ENCODE results near the gene RCL1. TPM values are rescaled to one million over a fixed set of nuclear protein-coding genes. Genes with fewer than 3 reads are reported as not detected.

RCL1 gene
- total and polyA plus RNA-seq, 2 of the 13 experiments (the other 11 are each of a cell fraction or from before 2014, with no cell fraction given): 22.3 to 31.6 TPM

- TF ChIP-seq HINFP (CRISPR knock-in tag; IDR thresholded peaks at IDR 0.05; ENCODE audit: low read depth) (no peak), ZFX (CRISPR knock-in tag; IDR thresholded peaks at IDR 0.05; ENCODE audit: low read depth) (no peak), ZBTB44 (CRISPR knock-in tag; IDR thresholded peaks at IDR 0.05) (no peak), ZNF720 (CRISPR knock-in tag; IDR thresholded peaks at IDR 0.05) (no peak), ZBTB39 (CRISPR knock-in tag; IDR thresholded peaks at IDR 0.05) (no peak), GRHL1 (CRISPR knock-in tag; conservative IDR thresholded peaks at IDR 0.05) (no peak), ZBTB10 (CRISPR knock-in tag; IDR thresholded peaks at IDR 0.05; ENCODE audit: borderline replicate concordance) (no peak), ZNF749 (CRISPR knock-in tag; IDR thresholded peaks at IDR 0.05; ENCODE audit: borderline replicate concordance) (no peak), NFYB (CRISPR knock-in tag; IDR thresholded peaks at IDR 0.05) (no peak), HIVEP1 (CRISPR knock-in tag; IDR thresholded peaks at IDR 0.05) (no peak), PHB2 (IDR thresholded peaks at IDR 0.05; ENCODE audit: partially characterized antibody) (no peak)
Measured at GRCh38 chr9:4831944-4832343, 39.2 kb downstream of the RCL1 start (continued).

Data from HepG2 (cell line).